ENCODE results near the gene CENPU. TPM values are rescaled to one million over a fixed set of nuclear protein-coding genes. Genes with fewer than 3 reads are reported as not detected.

CENPU gene
- polyA plus RNA-seq, 1 donor = 75.4 TPM

DNA sequence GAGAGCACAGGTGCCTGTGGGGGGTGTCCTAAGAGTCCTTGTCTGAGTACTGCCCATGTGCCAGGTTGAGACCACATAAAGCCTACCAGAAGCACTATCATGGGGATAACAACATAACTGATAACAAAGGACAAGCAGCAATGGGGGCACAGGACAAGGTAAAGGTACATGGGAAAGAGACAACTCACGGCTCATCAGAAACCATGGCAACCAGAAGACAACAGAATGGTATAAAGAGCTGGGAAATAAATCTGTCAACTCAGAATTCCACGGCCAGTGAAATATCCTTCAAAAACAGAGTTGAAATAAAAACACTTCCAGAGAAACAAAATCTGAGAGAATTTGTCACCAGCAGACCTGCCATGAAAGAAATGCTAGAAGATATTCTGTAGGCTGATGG, 20.0 kb downstream of the CENPU start:
- DNase-seq = no peak

DNA sequence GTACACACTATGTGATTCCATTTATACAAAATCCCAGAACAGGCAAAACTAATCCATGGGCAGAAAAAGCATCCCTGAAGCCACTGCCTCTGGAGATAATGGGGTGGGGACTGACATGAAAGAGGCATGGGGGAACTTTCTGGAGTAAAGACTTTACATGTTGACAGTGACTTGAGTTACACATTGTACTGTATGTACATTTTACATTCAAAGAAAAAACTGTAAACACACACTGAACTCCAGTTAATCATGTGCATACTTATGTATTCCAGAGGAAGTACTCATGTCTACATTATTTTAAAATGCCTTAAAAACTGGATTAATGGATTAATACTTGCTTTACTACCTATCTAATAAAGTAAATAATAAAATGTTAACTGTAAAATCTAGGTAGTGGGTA, 21.6 kb downstream of the CENPU start:
- DNase-seq = no peak

DNA sequence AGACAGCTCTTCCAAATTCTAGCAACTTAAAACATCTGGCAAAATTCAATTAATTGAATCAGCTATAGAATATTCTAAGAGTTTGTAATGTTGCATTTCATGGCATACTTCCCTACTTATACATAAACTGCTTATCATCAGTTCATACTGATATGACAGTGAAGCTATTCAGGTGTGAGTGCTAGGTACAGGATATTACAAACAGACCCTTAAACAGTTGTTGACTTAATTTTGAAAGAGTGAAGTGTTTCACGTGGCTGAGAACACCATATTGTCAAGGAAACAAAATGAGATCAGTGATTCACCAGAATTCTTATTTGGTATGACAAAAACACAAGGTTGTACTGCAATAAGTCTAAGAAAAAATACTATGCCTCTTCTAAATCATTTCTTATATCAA, 27.4 kb downstream of the CENPU start:
- no peak for DNase-seq

DNA sequence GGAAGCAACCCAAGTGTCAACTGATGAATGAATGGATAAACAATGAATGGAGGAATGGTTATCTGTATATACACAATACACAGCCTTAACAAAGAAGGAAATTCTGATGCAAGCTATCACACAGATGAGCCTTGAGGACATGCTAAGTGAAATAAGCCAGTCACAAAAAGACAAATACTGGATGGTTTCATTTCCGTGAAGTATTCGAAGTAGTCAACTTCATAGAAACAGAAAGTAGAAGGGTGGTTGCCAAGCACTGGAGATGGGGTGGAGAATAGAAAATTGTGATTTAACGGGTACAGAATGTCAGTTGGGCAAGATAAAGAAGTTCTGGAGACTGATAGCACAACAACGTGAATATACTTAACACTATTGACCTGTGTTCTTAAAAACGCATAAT, 28.2 kb downstream of the CENPU start:
- no peak for DNase-seq

DNA sequence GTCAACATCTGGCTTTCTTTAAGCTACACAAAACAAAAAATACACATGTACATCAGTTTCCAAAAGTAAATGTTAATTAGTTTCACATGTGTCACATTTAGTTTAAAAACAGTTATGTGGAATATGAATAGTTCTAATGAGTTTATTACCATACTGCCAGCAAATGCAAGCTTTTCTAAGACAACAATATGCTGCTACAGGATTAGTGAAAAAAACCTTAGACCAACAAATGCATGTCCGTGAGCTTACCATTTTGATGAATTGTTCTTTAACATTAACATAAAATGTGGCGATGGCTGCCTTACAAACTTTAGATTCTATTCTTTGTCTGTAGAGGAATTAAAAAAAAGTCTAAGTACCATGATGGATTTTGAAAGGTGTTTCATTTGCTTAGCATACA, 31.8 kb downstream of the CENPU start:
- DNase-seq = no peak

DNA sequence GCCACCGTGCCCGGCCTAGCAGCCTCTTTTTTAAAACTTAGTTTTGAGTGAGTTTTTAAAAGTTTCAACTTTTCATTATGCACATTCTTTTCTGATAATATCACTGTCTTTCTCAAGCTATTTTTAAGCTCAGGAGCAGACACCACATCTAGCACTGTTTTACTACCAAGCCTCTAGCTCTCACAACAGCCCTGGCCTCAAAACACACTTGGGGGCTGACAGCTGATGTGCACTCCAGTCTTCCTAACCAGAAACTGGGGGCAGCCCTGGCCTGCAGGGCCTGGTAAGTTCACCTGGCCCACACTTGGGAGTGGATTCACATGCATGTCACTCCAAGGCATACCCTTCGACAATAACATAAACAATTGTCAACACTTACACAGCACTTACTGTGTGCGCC, 34.0 kb downstream of the CENPU start:
- no peak for DNase-seq

DNA sequence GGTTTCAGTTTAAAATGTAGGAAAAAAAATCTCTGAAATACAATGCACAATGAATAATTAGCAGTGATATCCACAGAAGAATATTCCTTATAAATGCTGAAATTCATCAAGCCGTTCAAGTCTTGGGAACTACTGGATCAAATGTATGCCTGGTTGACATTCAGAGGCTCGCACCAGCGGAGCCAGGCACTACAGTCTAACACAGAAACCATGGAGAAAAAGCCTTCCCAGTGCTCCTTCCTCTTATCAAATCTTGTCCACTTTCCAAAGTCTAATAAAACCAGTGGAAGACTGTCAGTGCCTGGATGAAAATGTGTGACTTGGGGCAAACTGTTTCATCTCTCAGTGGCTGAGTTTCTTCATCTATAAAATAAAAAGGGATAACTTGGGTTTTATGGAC, 35.9 kb downstream of the CENPU start:
- no peak for DNase-seq

DNA sequence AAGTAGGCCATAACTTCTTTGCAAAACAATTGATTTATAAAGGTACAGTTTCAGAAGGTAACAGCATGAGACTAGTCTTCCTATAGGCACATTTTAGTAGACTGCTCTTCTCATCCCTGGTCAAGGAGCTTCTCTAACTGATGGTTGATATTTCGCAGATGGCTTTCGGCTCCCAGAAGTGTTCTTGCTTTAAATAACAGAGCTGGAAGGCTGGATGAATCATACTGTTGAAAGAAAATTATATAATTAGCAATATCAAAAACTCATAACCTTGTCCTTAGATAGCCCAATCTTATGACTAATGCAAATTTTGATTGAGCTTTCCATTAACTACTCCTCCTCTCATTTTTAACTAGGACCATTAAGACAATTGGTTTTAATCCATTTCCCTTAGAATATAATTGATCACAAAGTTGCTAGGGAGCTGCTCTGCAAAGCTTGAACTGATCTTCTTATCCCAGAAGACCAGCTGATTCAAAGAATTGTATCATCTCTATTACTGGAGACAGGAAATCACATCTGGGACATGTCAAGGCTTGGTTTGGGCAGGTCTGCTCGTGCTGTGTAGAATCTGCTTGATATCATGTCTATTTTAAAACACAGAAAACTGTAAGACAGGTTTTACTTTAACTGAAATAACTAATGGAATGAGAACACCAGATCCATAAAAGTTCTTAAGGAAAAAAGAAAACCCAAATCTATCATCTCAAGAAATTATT, 38.6 kb downstream of the CENPU start:
- DNase-seq = no peak

DNA sequence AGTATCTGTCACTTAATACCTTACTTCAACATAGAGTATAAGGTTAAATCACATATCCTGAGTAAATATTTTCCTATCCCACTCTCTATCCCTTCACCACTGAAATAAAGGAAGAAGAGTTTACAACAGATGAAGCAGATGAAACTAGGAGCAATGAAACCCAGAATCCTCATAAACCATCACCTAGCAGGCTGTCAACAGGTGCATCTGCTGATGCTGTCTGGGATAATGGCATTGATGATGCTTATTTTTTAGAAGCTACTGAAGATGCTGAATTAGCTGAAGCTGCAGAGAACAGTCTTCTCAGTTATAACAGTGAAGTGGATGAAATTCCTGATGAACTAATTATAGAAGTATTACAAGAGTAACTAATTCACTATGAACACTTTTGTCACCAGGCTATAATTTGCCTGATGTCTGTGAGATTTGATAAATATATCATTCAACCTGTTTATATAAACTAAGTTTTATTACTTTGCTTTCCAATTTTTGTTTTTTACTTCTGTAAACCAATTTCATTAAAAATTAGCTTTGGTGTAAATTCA, 39.4 kb downstream of the CENPU start:
- DNase-seq = no peak

DNA sequence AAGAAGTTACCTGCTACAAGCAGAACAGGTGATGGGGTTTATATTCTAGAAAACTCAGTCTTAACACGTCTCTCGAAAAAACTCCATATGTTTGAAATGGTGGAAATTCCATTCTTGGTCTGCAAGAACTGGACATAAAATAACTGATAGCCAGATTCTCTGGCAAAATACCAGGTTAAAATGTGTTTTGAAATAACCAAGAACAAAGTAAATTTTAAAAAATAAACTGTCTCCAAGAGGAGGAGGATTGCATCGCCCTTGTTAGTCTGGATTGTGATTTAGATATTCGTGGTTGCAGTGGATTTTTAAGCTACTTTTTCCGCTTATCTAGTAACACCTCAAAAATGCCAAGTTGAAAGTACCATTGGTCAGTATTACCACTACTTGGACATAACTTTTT, 40.8 kb downstream of the CENPU start:
- DNase-seq = no peak

DNA sequence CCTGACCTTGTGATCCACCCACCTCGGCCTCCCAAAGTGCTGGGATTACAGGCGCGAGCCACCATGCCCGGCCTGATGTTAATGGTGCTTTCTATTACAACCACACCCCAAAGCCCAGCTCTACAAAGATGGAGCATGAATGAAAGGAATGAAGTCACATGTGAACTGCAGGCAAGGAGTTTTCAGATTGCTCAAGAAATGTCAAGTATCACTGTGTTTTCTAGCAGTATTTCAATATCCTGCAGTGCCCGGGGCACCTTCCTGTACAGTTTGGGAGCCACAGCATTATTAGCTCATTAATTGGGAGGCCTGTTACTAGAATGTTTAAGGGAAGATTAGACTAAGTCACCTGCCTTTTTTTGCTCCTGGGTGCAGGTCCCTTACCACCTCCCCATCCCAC, 44.2 kb downstream of the CENPU start:
- no peak for DNase-seq

DNA sequence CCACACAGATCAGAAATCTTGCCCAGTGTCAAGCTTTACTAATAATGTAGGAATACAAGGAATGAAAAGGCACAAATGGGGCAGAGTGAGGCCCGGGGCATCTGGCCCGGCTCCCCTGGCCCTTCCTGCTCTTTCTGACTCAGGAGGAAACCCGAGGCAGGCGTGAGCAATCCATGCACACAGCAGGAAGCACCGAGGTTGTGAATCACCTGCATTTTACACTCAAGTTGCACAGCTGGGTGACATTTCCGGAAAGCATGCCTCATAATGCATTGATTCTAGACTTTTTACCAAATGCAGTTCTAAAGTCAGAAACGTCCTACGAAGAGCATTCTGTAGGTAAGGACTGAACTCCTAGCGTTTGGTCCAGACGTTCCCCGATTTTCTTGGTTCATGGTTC, 45.4 kb downstream of the CENPU start:
- DNase-seq = no peak

DNA sequence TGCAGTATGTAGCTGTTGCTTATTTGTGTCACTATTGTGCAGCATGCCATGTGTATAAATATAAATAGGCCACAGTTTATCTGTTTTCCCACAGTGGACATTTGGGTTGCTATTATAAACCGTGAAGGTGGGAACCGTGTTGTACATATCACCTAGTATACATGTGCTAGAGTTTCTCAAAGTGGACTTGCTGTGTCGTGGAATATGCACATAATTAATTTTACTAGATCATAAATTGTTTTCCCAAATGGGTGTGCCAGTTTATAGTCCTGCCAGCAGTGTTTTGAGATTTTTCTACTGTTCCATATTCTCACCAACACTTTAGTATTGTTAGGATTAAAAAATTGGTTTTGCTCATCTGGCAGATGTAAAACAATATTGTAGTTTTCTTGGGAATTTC, 45.9 kb downstream of the CENPU start:
- no peak for DNase-seq

DNA sequence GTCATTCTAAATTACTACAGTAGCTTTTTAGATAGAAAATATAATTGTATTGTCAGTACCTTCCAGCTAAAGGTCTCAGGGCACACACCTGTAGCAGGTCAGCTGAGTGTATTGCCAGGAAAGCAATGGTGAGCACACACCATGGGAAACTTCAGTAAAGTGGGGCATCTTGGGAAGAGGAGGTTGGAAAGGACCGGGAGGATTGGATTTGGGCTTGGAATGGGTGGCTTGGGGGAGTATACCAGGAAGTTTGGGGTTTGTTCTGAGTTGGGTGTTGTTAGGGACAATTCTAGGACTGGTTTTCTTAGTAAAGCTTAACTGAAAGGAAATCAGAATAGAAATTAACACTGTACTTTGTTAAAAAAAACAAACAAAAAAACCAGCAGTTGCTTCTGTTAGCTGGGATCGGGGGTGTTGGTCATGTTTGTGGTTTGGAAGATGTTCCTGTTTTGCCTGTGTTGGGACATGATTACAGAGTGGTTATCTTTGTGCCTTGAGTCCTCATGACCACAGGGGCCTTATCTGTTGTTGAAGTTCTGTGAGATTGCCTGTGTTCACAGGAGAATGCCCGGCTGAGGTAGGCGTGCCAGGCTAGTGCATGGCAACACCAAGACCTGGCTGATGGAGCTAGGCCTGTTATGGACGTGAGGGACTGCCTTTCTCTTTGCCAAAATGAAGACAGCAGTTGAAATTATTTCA, 49.3 kb downstream of the CENPU start:
- DNase-seq = no peak

DNA sequence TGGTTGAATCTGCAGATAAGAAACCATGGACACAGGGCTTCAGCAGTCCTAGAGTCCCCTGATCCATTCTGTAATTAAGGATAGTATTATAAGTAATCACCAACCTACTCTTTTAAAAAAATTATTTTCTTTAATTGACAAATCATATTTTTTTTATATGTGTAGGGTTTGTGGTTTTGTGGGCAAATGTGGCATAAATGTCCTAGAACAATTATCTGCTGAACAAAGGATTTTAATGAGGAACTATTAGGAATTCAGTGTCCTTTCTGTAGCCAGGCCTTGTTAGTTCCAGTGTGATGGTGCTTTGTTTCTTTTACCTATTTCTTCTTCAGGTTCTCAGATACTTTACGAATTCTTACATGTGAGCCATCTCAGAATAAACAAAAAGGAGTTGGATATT, 52.0 kb downstream of the CENPU start:
- DNase-seq = no peak

DNA sequence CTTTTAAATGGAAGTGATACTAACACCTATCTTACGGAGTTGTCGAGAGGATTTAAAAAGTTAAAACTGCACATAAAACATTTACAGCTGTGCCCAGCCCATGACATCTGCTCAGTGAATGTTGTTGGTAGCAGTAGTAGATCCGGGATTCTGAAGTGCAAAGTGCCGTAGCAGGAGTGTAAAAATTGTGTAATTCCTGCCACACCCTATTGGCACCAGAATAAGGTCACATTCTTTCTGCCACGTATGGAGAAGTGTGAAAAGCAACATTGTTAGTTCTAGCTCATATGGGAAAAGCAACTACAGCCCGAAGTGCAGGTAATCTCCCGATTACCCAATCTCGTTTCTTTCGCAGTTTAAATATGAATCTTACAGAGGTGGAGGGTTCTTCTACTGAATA, 53.2 kb downstream of the CENPU start:
- DNase-seq = no peak

DNA sequence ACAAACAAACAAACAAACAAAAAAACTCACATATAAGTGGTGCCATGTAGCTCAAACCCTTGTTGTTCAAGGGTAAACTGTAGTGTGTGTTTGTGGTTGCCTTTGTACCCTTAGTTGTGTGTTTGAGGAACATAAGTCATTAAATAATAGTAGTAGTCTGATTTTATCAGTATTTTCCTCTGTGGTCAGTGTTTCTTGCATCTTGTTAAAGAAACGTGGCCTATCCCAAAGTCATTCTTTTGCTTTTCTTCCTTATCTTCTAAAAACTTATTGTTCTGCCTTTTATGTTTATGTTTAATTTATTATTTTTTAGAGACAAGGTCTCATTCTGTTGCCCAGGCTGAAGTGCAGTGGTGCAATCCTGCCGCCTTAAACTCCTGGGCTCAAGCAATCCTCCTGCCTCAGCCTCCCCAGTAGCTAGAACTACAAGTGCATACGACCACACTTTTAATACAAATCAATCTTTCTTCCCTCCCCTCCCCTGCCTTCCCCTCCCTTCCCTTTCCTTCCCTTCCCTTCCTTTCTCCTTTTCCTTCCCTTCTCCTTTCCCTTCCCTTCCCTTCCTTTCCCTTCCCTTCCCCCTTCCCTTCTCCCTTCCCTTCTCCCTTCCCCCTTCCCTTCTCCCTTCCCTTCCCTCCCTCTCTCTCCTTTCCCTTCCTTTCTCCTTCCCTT, 57.9 kb downstream of the CENPU start:
- no peak for DNase-seq

DNA sequence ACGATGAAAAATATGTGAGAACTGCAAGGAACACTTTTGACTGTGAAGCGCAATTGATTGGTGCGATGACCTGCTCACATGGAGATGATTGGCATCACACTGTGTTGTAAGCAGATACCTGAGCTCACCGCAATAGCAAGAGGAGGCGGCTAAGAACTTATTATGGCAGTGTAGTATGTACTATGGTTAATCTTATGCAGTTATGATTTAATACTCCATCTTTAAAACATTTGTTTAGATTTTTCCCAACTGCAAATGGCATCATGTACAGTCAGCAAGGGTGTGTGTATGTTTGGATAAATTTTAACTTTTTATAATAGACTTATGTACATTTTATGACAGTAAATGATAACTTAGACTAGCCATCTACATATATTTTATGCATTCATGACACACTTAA, 58.9 kb downstream of the CENPU start:
- no peak for DNase-seq

DNA sequence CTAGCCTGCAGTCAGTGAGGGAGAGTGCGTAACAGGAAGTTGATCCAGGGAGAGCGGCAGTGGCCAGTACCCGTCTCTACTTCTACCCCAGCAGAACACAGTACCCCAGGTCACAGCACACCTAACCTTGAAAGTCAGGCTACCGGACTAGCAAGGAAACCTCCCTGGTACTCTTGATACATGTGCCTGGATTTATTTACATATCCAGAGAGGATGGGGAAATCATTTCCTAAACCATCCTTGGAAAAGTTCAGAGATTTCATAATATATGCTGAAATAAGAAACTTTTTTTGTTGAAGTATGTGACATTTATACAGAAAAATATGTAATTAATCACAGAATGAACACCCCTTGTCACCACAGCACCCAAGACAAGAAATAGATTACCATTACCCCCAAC, 59.9 kb downstream of the CENPU start:
- DNase-seq = no peak

DNA sequence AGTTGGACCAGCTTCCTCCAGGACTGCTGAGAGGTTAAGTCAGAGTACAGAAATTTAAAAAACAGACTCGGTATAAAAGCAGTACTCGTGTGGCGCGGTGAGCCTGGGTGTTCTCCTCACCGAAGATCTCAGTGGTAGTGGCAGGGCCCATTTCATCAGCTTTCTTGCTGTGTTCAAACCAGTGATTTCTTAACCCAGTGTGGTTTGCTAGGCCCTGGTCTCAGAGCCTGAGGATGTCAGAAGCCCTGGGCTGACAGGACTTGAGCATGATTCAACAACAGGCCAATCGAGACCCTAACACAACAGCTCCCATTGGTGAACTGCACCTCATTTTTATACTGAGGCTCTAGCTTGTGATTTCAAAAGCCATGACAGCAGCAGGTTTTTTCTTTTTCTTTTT, 61.2 kb downstream of the CENPU start:
- DNase-seq = no peak

DNA sequence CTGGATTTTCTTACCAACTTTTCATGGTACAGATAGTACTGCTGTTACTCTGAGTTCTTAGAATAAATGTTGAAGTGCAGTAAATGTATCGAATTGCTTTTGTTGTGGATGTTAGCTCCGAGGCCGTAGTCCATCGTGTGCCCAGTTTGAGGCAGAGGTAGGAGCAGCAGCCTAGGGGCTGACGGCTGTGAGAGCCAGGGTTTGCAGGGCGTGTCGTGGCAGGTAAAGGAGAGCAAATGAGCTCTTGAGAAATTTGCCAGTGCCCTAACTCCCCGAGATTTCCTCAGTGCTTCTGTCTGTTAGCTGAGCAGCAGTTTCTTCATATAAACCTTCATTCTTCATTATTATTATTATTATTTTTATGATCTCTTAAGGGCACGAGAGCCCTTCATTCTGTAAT, 62.8 kb downstream of the CENPU start:
- DNase-seq = no peak

DNA sequence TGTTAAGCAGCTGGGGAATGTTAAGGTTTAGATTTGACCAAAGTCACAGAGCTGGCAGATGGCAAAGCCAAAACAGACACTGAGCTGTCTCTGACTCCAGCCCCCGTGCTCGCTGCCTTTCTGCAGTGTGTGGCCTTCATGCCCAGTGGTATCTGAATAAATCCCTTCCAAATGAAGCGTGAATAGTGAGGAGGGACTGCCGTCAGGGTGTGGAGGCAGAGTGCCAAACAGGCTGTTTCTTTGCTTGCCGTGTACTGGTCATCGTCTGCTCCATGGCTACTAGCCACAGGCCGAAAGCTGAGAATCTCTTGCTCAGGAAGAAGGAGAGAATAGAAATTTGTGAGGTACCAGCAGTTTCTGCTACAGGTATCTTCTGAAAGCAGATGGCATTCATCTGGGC, 64.6 kb downstream of the CENPU start:
- DNase-seq = no peak

DNA sequence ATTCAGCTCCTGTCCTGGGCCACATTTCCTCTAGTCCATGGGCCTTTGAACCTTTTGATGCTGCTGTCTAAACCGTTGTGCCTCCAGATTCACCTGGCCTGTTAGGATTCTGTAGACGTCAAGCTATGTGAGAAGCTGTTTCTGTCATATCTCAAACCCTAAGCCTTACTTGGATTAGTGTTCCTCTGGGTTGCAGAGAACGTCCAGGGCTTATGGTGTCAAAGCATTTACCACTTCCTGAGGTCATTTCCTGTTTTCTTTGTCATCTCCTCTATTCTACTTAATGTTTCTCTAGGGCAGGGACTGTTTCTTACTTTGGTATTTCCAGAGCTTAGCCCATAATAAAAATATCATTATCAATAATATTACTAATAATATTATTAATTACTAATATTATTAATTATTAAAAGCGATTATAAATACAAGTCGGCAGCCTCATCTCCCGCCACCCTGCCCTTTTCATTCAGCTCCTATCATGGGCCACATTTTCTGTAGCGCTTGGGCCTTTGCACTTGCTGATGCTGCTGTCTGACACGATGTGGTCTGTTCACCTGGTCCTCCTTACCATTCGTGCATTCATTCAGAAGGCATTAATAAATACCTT, 65.3 kb downstream of the CENPU start:
- DNase-seq = no peak

Measured in left kidney (tissue), 2 donors.